ENCODE results near the gene ZBP1. TPM values are rescaled to one million over a fixed set of nuclear protein-coding genes. Genes with fewer than 3 reads are reported as not detected.

Gene ZBP1, protein sequence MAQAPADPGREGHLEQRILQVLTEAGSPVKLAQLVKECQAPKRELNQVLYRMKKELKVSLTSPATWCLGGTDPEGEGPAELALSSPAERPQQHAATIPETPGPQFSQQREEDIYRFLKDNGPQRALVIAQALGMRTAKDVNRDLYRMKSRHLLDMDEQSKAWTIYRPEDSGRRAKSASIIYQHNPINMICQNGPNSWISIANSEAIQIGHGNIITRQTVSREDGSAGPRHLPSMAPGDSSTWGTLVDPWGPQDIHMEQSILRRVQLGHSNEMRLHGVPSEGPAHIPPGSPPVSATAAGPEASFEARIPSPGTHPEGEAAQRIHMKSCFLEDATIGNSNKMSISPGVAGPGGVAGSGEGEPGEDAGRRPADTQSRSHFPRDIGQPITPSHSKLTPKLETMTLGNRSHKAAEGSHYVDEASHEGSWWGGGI
- total RNA-seq: under 1 TPM in 1 of 4 donors, not detected in 3; 0.80 TPM

DNA sequence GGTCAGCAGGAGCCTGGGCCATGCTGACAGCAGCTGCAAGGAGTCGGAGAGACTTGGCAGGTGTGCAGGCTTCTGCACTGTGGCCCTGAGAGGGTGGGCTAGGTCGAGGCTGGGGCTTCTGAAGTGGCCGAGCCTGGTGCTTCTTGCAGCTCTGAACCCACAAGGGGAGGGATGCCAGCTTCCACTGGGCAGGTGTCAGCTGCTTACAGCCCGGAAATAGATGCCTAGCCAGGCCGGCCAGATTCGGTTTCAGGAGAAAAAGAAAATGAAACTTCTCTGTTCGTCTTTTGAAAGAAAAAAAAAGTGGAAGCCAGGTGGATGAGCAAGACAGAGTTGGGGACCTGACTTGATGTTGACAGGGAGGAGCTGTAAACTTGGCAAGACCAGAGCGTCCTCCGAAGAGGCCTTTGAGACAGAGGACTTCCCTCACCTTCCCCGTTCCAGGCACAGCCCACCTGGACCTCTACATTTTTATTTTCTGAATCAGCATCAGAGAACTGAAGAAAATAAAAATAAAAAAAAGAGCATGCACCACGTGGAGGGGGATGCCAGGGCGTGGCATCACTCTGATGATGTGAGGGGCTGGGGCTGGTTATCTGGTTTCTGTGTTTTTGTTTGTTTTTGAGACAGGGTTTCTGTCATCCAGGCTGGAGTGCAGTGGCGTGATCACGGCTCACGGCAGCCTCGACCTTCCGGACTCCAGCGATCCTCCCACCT, at the start of gene ZBP1:
Gene ZBP1, minus strand, starts transcription at position 153 of the 717 bp plus-strand sequence. Its CDS starts 131 bp downstream, at position 22.
- peak within 1 kb of the TSS; percentile 1 for H3K4me3 ChIP-seq
- TF ChIP-seq POLR2AphosphoS5 (IDR thresholded peaks at IDR 0.05) (no peak), EP300 (IDR thresholded peaks at IDR 0.05) (no peak), POLR2A (IDR thresholded peaks at IDR 0.05) (no peak)
- TF ChIP-seq, protein P1, sequence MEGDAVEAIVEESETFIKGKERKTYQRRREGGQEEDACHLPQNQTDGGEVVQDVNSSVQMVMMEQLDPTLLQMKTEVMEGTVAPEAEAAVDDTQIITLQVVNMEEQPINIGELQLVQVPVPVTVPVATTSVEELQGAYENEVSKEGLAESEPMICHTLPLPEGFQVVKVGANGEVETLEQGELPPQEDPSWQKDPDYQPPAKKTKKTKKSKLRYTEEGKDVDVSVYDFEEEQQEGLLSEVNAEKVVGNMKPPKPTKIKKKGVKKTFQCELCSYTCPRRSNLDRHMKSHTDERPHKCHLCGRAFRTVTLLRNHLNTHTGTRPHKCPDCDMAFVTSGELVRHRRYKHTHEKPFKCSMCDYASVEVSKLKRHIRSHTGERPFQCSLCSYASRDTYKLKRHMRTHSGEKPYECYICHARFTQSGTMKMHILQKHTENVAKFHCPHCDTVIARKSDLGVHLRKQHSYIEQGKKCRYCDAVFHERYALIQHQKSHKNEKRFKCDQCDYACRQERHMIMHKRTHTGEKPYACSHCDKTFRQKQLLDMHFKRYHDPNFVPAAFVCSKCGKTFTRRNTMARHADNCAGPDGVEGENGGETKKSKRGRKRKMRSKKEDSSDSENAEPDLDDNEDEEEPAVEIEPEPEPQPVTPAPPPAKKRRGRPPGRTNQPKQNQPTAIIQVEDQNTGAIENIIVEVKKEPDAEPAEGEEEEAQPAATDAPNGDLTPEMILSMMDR (IDR thresholded peaks at IDR 0.05): no peak
- DNase-seq (ENCODE audit: low spot score in 2 of 2): no peak
- no peaks in the 10 kb centered on the region for H3K9me3 ChIP-seq
- H3K27ac ChIP-seq: no peak within 1 kb of the TSS
- WGBS: 73% methylated on average over 17 of the region's 18 CpGs
- peaks cover 10% of the 10 kb centered on the region for H3K4me1 ChIP-seq
- H3K27me3 ChIP-seq: peaks cover 10% of the 10 kb centered on the region
- H3K36me3 ChIP-seq: no peaks in the 10 kb centered on the region

DNA sequence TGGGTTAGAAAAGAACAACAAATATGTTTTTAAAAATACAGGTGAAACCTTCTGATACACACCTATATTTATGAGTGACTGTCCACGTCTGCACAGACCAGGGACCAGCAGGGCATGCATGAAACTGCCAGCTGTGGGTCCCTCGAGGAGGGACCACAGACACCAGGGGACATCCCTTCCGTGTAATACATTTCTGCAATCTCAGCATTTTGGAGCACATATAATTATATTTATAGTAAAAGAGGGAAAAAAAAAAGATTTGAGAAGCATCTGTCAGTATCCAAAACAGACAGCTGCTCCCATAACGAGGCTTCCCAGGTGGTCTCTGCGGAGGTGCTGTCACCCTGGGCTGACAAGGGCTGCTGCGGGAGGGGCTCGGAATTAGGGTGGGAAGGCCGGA, 49.4 kb upstream of the ZBP1 start:
- WGBS: 90% methylated on average over 8 of the region's 8 CpGs
- no peaks in the 10 kb centered on the region for H3K36me3 ChIP-seq

DNA sequence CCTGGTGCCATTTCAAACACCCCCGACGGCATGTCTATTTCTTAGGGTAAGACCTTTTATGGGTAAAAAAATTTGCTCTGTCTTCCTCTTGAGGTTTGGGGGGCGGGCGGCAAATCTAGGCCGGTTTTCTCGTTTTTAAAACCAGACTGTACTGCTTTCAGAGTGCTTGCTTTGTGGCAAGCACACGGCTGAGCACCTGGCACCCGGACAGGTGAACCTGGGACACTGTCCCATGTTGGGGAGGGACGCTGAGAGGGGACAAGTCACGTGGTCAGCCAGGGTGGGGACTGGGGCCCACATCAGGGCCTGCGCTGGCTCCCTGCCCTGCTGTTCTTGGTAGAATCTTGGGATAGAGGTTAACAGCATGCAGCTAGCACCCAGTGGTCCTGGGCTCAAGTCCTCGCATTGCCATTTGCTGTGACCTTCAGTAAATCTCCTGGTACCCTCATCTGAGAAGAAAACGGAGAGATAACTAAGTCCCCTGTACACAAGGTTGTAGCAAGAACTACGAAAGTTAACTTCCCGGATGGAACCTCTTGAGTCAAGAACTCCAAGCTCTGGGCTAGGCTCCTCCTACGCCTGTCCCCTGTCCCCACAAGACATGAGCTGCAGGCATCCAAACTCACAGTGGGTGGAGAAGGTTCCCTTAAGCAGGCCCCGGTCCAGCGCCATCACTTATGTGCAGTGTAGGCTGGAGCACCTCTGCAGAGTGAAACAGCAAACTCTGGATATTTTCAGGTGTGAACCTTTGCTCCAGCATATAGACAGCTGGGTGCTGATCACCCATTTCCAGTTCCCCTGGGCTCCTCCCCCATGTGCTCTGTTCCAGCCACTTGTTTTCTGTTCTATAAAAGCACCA, 47.9 kb upstream of the ZBP1 start:
- Histone ChIP-seq H3K27ac (no peak overlapping the region), H3K4me3 (no peak overlapping the region), H3K4me1 (peaks cover 28% of the 10 kb centered on the region), H3K36me3 (no peaks in the 10 kb centered on the region), H3K27me3 (no peaks in the 10 kb centered on the region), H3K9me3 (no peaks in the 10 kb centered on the region)
- TF ChIP-seq EP300 (IDR thresholded peaks at IDR 0.05) (no peak), POLR2AphosphoS5 (IDR thresholded peaks at IDR 0.05) (no peak), POLR2A (IDR thresholded peaks at IDR 0.05) (no peak)
- TF ChIP-seq, protein P1 (IDR thresholded peaks at IDR 0.05): no peak
- no peak for DNase-seq (ENCODE audit: low spot score in 2 of 2)
- WGBS: 76% methylated on average over 17 of the region's 18 CpGs

More for the DNA sequence above, 49.4 kb upstream of the ZBP1 start:
- no peak overlapping the region for H3K27ac ChIP-seq
- H3K4me1 ChIP-seq: peaks cover 27% of the 10 kb centered on the region
- TF ChIP-seq POLR2AphosphoS5 (IDR thresholded peaks at IDR 0.05) (no peak), EP300 (IDR thresholded peaks at IDR 0.05) (no peak), POLR2A (IDR thresholded peaks at IDR 0.05) (no peak)
- TF ChIP-seq, protein P1 (IDR thresholded peaks at IDR 0.05): no peak
- no peaks in the 10 kb centered on the region for H3K27me3 ChIP-seq
- no peak for DNase-seq (ENCODE audit: low spot score in 2 of 2)
- H3K4me3 ChIP-seq: no peak overlapping the region
- no peaks in the 10 kb centered on the region for H3K9me3 ChIP-seq

DNA sequence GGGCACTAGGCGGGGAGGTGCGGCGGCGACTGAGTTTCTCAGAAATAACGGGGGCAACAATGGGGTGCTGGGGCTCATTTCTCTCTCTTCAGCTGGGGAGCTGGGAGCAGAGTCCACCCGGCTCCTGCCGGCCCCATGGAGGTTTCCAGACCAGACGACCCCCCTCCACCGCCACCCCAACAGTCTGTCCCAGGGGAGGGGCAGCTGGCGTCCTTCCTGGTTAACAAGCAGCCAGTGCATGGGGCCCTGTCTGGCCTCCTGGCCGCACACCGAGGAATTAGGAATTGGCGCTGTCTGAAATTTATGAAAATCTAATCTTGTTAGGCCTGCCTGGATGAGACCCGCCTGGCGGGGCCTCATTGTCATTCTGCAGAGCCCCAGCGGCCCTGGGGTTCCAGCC, 47.2 kb upstream of the ZBP1 start:
- no peak for DNase-seq (ENCODE audit: low spot score in 2 of 2)
- H3K27ac ChIP-seq: no peak overlapping the region
- H3K36me3 ChIP-seq: no peaks in the 10 kb centered on the region
- H3K4me1 ChIP-seq: peaks cover 20% of the 10 kb centered on the region
- H3K9me3 ChIP-seq: no peaks in the 10 kb centered on the region
- H3K27me3 ChIP-seq: no peaks in the 10 kb centered on the region
- H3K4me3 ChIP-seq: no peak overlapping the region
- TF ChIP-seq, protein P1 (IDR thresholded peaks at IDR 0.05): no peak
- no peak for TF ChIP-seq EP300 (IDR thresholded peaks at IDR 0.05)
- TF ChIP-seq POLR2A (IDR thresholded peaks at IDR 0.05): no peak
- TF ChIP-seq POLR2AphosphoS5 (IDR thresholded peaks at IDR 0.05): no peak
- WGBS: 84% methylated on average over 9 of the region's 16 CpGs
